ENCODE measurements around the gene P2RX1.

Gene P2RX1

GRCh38 chr17:3887804-3888203 is 28.5 kb downstream of the P2RX1 start:
- no peak for DNase-seq (ENCODE audit: low read depth)

GRCh38 chr17:3887394-3887793 is 28.9 kb downstream of the P2RX1 start:
- DNase-seq (ENCODE audit: low read depth), result no peak

- no peak for DNase-seq (ENCODE audit: low read depth)
Measured at GRCh38 chr17:3886776-3887175, 29.5 kb downstream of the P2RX1 start.

- no peak for DNase-seq (ENCODE audit: low read depth)
Measured at GRCh38 chr17:3885970-3886369, 30.3 kb downstream of the P2RX1 start.

GRCh38 chr17:3885271-3885670 is 31.0 kb downstream of the P2RX1 start:
- no peak for DNase-seq (ENCODE audit: low read depth)

GRCh38 chr17:3884188-3884587 is 32.1 kb downstream of the P2RX1 start:
- no peak for DNase-seq (ENCODE audit: low read depth)

- no peak for DNase-seq (ENCODE audit: low read depth)
Measured at GRCh38 chr17:3882276-3882675, 34.0 kb downstream of the P2RX1 start.

- DNase-seq (ENCODE audit: low read depth), result no peak
Measured at GRCh38 chr17:3880983-3881382, 35.3 kb downstream of the P2RX1 start.

- no peak for DNase-seq (ENCODE audit: low read depth)
Measured at GRCh38 chr17:3879591-3880417, 36.5 kb downstream of the P2RX1 start.

- DNase-seq (ENCODE audit: low read depth), result no peak
Measured at GRCh38 chr17:3879186-3879585, 37.1 kb downstream of the P2RX1 start.

- no peak for DNase-seq (ENCODE audit: low read depth)
Measured at GRCh38 chr17:3877220-3877619, 39.0 kb downstream of the P2RX1 start.

- no peak for DNase-seq (ENCODE audit: low read depth)
Measured at GRCh38 chr17:3875317-3875716, 40.9 kb downstream of the P2RX1 start.

- no peak for DNase-seq (ENCODE audit: low read depth)
Measured at GRCh38 chr17:3873862-3874261, 42.4 kb downstream of the P2RX1 start.

GRCh38 chr17:3870871-3871306 is 45.4 kb downstream of the P2RX1 start:
- no peak for DNase-seq (ENCODE audit: low read depth)

GRCh38 chr17:3867606-3868005 is 48.7 kb downstream of the P2RX1 start:
- no peak for DNase-seq (ENCODE audit: low read depth)

- no peak for DNase-seq (ENCODE audit: low read depth)
Measured at GRCh38 chr17:3867106-3867505, 49.2 kb downstream of the P2RX1 start.

GRCh38 chr17:3866276-3866675 is 50.0 kb downstream of the P2RX1 start:
- no peak for DNase-seq (ENCODE audit: low read depth)

- no peak for DNase-seq (ENCODE audit: low read depth)
Measured at GRCh38 chr17:3865176-3865575, 51.1 kb downstream of the P2RX1 start.

- no peak for DNase-seq (ENCODE audit: low read depth)
Measured at GRCh38 chr17:3864534-3864933, 51.7 kb downstream of the P2RX1 start.

GRCh38 chr17:3861761-3862681 is 54.2 kb downstream of the P2RX1 start:
- no peak for DNase-seq (ENCODE audit: low read depth)

GRCh38 chr17:3860939-3861700 is 55.1 kb downstream of the P2RX1 start:
- no peak for DNase-seq (ENCODE audit: low read depth)

GRCh38 chr17:3859940-3860339 is 56.3 kb downstream of the P2RX1 start:
- no peak for DNase-seq (ENCODE audit: low read depth)

Data from stimulated activated CD4-positive, alpha-beta T cell treated with anti-CD3 and anti-CD28 coated beads, Interleukin-2, amount 100 ng/mL, for 4 hours (primary cell).